Measurements from ENCODE around the gene ZNF273.
"Not testable (repeated sequence)": the region's sequence is repeated elsewhere in the genome, so short reads cannot be mapped to it uniquely, and the experiment has no call there.

ZNF273 gene

DNA sequence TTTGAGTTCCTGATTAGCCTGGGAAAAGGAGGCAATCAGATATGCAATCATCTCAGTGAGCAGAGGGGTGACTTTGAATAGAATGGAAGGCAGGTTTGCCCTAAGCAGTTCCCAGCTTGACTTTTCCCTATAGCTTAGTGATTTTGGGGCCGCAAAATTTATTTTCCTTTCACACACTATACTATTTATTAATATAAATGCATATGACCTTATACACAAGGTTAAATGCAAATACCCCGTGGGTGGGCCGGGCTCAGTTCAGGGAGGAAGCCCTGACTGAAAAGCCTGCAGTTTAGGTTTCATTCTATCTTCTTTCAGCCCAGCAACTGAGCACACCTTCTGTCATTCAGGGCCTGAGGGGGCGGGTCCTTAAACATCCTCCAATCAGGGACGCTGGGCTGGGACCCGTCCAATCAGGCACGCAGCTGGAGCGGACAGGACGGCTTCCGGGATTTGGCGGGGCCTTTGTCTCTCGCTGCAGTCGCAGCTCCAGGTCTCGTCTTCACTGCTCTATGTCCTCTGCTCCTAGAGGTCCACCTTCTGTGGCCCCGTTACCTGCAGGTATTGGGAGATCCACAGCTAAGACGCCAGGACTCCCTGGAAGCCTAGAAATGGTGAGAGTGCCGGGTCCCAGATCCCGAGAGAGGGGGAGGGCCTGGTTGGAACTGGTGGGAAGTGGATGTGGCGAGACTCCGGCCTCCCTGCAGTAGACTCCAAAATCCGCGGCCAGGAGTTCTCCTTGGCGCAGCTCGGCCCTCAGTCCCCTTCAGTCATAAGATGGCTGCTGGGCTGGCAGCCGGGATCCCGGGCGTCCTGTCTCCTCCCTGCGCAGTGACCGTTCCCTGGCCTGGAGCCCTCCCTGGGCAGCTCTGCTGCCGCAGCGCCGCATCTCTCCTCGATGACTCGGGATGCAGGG, at the start of gene ZNF273:
Gene ZNF273, plus strand, starts transcription at position 468 of the 916 bp plus-strand sequence. Its CDS starts 45 bp downstream, at position 513.
- peak; percentile 96 for DNase-seq

DNA sequence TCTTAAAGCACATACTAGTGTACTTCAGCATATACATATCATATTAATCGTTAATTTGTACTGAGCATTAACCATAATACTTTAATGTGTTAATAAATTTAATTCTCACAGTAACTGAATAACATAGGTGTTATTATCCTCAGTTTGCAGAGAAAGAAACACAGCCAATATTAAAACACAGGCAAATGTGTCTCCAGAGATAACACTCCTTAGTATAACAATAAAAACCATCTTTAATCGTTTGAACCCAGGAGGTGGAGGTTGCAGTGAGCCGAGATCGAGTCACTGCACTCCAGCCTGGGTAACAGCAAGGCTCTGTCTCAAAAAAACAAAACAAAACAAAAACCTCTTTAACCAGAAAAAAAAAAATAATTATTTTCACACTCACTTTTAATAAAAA, 49.4 kb upstream of the ZNF273 start:
- DNase-seq: no peak

DNA sequence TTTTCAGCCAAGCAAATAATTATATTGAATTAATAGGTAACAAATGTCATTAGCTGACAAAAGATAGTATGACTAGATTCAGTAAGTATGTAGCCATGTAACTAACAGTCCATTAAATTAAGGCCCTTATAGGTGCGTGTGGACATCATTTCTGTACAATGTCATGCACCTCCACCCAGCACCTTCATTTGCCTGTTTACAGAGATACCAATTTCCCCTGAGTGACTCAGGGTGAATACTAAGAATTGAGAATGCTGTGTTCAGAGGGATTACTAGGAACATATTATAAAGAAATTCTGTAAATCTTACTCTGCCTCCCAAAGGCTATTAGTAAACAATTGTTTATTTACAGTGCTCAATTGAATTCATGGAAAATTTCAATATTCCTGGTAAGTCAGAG, 48.1 kb upstream of the ZNF273 start:
- DNase-seq: no peak

DNA sequence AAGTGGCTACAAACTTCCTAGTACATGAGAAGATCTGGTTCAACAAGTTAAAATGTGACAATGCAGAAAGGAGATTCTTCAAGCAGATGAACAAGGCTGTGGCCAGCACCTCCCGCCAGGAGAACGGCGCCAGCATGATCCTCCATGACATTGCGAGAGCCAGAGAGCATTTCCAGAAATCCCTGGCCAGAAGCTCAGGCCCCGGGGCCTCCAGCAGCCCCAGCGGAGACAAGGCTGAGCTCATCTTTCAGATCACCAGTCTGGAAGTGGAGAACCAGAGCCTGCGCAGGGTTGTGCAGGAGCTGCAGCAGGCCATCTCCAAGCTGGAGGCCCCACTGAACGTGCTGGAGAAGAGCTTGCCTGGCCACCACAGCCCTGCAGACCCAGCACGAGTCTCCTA, 40.1 kb upstream of the ZNF273 start:
- no peak for DNase-seq

GRCh38 chr7:64863530-64863929, 39.5 kb upstream of the ZNF273 start:
- not testable (repeated sequence) for DNase-seq

- no peak for DNase-seq
Observed at GRCh38 chr7:64863969-64864368, 39.1 kb upstream of the ZNF273 start.

DNA sequence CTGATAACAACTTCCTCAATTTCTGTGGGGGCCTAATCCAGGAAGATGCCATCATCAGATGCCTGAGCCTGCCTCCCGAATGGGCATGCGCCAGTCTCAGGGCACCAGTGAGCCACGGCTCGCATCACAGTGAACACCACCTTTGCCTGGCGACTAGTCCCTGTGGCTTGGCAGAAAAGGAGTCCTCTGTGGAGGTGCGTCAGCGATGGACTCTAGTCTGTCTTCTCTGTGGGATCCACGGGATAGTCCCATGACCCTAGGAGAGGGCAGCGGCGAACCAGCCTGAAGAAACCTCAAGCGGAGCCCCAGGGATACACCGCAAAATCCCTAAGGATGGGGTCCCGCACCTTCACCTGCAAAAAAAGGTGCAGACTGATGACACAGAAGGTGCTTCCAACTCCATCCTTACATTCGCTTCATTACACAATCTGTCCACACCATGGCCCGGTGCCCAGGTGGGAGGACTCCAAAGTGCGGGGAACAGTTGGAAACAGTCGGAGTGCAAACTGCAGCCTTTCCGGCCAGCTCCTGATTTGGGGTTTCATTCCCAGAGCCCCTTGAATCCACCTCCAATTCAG, 35.1 kb upstream of the ZNF273 start:
- DNase-seq: no peak

DNA sequence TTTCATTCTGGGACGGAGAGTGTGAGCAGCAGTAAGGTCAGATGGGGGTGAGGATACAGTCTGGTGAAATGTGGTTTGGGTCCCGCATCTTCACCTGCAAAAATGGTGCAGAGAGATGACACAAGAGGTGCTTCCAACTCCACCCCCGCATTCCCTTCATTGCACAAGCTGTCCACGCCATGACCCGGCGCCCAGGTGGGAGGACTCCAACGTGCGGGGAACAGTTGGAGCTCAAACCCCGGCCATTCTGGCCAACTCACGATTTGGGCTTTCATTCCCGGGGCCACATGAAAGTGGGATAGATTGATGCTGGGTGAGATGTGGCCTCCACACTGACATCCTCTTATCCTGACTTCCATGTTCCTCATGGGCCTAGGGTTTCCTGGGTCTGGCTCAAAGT, 34.6 kb upstream of the ZNF273 start:
- DNase-seq: no peak

DNA sequence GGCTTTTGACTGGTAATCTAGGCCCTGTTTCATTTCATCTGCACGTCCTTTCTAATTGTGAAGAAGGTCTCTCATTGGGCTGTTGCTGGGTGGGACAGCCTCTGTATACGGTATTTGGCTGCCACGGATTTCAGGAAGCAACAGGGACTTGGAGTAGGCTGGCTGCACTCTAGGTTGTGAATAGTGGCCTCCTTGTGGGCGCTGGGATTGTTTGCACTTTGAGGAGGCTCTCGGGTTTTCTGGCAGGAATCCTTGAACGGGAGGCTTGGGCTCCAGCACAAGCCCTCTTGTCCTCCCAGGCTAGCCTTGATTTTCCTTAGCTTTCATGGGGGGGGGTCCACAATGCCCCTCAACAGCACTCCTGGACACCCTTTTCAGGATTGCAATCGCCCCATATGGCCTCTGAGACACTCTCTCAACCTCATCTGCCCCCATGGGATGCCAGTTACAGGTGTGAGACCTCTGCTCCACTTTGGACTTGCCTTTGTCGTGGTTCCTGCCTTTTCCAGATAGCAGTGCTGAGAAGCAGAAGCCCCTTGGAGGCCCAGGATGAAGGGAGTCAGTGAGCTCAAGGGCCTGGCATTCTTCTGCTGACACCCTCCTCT, 33.9 kb upstream of the ZNF273 start:
- DNase-seq: no peak

DNA sequence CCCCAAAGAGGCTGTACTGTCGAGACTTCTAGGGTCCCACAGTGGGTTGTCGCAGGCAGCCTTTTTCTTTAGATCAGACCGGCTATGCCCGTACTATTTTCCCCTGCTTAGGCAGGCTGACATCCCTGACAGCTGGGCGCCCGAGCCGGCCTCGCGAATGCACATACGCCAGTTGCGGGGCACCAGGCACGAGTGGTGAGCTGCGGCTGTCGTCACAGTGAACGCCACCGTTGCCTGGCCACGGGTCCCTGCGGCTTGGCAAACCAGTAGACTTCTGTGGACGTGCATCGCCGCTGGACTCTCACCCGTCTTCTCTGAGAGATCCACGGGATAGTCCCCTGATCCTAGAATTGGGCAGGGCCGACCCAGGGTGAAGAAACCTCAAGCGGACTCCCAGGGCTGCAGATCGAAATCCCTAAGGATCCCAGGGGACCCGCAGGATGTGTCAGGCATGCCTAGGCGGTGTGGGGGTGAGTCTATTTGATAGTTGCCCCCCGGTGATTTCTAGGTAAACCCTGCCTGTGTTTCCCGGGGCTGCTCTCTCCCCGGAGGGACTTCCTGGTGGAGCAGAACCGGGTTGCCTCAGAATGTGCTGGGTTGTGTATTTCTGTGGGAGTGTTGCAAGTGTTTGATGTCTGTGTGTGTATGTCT, 33.0 kb upstream of the ZNF273 start:
- DNase-seq: no peak

DNA sequence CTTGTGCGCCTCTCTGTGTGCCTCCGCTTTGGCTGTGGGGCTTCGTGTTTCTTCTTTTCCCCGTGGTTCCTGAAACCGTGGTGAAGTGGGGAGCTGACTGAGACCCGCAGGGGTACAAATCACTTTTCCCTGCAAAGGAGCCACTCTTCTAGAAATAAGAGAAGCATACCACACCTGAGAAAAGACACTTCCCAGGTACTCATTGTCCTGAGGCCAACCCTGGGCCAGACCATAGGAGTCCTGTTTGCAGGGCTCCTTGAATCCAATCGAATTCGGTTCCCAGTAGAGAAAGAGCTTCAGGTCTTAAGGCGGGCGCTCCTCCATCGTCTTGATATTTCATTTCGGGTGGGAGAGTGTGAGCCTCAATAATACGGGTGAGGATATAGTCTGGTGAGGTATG, 32.4 kb upstream of the ZNF273 start:
- no peak for DNase-seq

- no peak for DNase-seq
Observed at GRCh38 chr7:64871761-64872160, 31.3 kb upstream of the ZNF273 start.

DNA sequence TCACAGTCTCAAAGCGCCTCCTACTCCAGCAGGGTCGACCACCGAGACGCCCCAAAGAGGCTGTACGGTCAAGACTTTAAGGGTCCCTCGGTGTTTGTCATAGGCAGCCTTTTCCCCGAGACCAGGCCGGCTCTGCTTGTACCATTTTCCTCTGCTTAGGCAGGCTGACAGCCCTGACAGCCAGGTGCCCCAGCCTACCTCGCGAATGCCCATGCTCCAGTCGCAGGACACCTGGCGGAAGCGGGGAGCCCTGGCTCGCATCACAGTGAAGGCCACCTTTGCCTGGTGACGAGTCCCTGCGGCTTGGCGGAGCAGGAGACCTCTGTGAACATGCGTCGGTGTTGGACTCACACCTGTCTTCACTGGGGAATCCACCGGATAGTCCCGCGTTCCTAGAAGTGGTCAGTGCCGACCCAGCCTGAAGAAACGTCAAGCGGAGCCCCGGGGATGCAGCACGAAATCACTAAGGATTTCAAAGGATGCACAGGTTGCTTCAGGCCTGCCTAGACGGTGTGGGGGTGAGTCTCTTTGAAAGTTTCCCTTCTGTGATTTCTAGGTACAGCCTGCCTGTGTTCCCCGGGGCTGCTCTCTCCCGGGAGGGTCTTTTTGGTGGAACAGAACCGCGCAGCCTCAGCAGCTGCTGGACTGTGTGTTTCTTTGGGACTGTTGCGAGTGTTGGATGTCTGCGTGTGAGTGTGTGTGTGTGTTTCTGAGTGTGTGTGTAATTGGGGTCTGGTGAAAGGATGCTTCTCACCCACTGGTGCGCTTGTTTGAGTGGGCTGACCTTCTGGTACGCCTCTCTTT, 30.5 kb upstream of the ZNF273 start:
- DNase-seq: no peak

DNA sequence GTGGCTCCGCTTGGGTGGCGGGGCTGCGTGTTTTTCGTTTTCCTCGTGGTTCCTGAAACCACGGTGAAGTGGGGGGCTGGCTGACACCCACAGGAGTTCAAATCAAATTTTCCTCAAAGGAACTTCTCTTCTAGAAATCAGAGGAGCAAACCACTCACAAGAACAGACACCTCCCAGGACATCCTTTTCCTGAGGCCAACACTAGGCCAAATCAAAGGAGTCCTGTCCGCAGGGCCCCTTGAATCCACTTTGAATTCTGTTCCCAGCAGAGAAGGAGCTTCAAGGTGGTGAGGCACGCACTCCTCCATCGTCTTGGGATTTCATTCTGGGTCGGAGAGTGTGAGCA, 29.9 kb upstream of the ZNF273 start:
- no peak for DNase-seq

DNA sequence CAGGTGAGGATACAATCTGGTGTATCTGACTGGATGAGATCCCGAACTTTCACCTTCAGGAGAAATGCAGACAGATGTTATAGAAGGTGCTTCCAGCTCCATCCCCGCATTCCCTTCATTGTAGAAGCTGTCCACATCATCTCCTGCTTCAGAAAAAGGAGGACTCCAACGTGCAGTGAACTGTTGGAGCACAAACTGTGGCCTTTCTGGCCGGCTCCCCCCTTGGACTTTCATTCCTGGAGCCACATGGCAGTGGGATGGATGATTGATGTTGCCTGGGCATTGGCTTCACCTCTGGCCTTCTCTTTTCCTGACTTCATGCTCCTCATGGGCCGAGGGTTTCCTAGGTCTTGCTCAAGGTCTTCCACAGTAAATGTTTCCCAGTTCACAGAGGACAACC, 29.6 kb upstream of the ZNF273 start:
- no peak for DNase-seq

- DNase-seq: no peak
Observed at GRCh38 chr7:64874114-64874513, 29.0 kb upstream of the ZNF273 start.

DNA sequence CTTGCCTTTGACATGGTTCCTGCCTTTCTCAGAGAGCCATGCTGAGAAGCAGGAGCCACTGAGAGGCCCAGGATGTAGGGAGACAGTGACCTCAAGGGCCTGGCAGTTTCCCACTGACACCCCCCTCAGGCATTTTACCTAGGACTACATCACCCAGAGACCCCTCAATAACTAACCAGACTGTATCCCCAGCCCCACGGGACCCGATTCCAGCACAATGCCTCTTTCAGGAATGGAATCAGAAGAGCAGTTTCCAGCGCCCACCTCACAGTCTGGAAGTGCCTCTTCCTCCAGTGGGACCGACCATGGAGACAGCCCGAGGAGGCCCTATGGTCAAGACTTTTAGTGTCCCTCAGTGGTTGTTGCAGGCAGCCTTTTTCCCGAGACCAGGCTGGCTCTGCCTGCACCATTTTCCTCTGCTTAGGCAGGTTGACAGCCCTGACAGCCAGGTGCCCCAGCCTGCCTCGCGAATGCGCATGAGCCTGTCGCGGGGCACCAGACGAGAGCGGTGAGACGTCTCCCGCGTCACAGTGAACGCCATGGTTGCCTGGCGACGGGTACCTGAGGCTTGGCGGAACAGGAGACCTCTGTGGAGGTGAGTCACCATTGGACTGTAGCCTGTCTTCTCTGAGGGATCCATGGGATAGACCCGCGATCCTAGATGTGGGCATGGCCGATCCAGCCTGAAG, 28.4 kb upstream of the ZNF273 start:
- no peak for DNase-seq

DNA sequence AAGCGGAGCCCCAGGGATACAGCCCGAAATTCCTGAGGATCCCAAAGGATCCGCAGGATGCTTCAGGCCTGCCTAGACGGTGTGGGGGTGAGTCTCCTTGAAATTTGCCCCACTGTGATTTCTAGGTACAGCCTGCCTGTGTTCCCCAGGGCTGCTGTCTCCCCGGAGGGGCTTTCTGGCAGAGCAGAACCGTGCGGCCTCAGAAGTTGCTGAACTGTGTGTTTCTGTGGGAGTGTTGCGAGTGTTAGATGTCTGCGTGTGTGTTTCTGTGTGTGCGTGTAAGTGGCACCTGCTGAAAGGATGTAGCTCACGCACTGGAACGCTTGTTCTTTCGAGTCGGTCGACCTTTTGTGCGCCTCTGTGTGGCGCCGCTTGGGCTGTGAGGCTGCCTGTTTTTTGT, 27.8 kb upstream of the ZNF273 start:
- no peak for DNase-seq

DNA sequence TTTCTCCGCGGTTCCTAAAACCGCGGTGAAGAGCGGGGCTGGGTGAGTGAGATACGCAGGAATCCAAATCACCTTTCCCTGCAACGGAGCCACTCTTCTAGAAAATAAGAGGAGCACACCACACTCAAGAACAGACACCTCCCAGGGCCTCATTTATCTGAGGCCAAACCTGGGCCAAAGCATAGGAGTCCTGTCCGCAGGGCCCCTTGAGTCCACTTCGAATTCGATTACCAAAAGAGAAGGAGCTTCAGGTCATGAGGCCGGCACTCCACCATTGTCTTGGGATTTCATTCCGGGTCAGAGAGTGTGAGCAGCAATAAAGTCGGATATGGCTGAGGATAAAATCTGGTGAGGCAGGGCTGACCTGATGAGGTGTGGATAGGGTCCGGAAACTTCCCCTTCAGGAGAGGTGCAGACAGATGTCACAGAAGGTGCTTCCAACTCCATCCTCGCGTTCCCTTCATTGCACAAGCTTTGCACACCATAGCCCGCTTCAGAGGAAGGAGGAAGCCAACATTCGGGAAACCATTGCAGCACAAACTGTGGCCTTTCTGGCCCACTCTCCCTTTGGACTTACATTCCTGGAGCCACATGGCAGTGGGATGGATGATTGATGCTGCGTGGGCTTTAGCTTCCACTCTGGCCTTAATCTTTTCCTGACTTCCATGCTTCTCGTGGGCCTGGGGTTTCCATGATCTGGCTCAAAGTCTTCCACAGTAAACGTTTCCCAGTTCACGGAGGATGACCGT, 27.2 kb upstream of the ZNF273 start:
- no peak for DNase-seq

DNA sequence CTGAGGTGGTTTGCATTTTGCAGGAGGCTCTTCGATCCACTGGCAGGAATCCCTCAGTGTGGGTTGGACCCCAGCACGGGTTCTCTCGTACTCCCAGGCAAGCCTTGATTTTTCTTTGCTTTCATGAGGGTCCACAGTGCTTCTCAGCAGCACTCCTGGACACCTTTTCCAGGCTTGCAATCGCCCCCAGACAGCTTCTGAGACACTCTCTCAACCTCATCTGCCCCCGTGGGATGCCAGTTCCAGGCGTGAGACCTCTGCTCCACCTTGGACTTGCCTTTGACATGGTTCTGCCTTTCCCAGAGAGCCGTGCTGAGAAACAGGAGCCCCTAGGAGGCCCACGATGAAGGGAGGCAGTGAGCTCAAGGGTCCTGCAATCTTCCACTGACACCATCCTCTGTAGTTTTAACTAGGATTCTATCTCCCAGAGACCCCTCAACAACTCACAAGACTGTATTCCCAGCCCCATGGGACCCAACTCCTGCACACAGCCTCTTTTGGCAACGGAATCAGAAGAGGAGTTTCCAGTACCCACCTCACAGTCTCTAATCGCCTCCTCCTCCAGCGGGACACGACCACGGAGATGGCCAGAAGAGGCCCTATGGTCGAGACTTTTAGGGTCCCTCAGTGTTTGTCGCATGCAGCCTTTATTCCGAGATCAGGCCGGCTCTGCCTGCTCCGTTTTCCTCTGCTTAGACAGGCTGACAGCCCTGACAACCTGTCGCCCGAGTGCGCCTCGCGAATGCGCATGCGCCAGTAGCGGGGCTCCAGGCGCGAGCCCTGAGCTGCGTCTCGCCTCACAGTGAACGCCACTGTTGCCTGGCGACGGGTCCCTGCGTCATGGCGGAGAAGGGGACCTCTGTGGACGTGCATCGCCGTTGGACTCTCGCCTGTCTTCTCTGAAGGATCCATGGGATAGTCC, 26.0 kb upstream of the ZNF273 start:
- peak; percentile 44 for DNase-seq

All from hematopoietic multipotent progenitor cell treated with erythropoietin and hydrocortisone succinate and interleukin-3 and kit ligand, for 8 days (in vitro differentiated cells).